IPS DF 6.9 (cell line): ENCODE data around the gene TMEM208.

Source experiments
- DNase-seq: peaks from one replicate; pipeline ENCODE4 v3.0.0-alpha.2; 2013; ENCODE audit warnings: low read depth, low spot score
- H3K27ac ChIP-seq: one replicate; pipeline ENCODE4 v1.5.1; 2013; ENCODE audit warnings: low read length, control low read depth
- H3K27me3 ChIP-seq: 2 replicates; pipeline ENCODE4 v1.6.1; 2013; ENCODE audit warnings: mild to moderate bottlenecking, low read length; ENCODE audit not compliant: control insufficient read depth, insufficient read depth
- H3K36me3 ChIP-seq: 2 replicates; pipeline ENCODE4 v1.6.1; 2013; ENCODE audit warnings: low read length; ENCODE audit not compliant: control insufficient read depth, insufficient read depth
- H3K4me1 ChIP-seq: 2 replicates; pipeline ENCODE4 v1.6.1; 2013; ENCODE audit warnings: low read length; ENCODE audit not compliant: control insufficient read depth, insufficient read depth
- H3K4me3 ChIP-seq: 2 replicates; pipeline ENCODE4 v1.5.1; 2013; ENCODE audit warnings: mild to moderate bottlenecking, low read length
- H3K9me3 ChIP-seq: 2 replicates; pipeline ENCODE4 v1.6.1; 2013; ENCODE audit warnings: low read length, inconsistent platforms; ENCODE audit not compliant: control insufficient read depth, insufficient read depth
- WGBS: extraction: QIAGEN DNeasy Blood & Tissue Kit; methylation state at CpG from one replicate; pipeline ENCODE4 v1.1.7; 2013; ENCODE audit warnings: mixed read lengths, missing lambda C conversion rate; ENCODE audit not compliant: insufficient read length, insufficient coverage; 5-methylcytosine and 5-hydroxymethylcytosine counted together

The TMEM208 gene

DNA sequence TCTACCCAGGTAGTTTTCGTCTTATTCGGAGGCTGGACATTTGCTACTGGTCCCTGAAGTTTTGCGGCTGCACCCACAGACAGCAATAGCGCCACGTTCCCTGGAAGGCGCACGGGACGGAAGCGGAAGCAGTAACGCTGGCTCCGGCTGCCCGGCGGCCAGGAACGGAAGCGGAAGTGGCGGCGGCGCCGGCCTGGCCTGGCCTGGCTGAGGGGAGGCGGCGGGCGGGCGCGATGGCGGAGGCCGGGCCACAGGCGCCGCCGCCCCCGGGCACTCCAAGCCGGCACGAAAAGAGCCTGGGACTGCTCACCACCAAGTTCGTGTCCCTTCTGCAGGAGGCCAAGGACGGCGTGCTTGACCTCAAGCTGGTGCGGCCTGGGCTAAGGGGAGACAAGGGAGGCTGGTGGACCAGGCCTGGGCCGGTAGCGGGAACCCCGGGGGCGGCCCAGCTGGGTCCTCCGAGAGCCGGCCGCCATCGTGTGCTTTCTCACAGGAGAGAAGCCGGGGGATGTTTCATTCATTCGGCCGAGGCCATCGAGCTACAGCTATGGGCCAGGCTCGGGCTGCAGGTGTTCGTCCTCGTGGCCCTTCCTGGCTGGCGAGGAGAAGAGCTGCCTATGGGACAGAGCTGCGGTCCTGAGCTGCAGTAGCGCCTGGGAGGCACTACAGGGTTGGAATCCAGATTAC is 34.8 kb upstream of the TMEM208 start, which contains the start of gene E2F4:
Gene E2F4 (plus strand): TSS at position 161 of the 687 bp plus-strand sequence. CDS start 73 bp downstream, at position 234.
- Histone ChIP-seq H3K36me3 (peaks cover 22% of the 10 kb centered on the region), H3K27me3 (no peaks in the 10 kb centered on the region), H3K4me1 (peaks cover 2% of the 10 kb centered on the region; the same call in 1 of the 2 replicates), H3K9me3 (no peaks in the 10 kb centered on the region), H3K27ac (no peak within 1 kb of the TSS), H3K4me3 (peak within 1 kb of the TSS; percentile 85)
- no peak for DNase-seq
- WGBS: no CpG with 5 or more reads among the region's 54 CpGs

DNA sequence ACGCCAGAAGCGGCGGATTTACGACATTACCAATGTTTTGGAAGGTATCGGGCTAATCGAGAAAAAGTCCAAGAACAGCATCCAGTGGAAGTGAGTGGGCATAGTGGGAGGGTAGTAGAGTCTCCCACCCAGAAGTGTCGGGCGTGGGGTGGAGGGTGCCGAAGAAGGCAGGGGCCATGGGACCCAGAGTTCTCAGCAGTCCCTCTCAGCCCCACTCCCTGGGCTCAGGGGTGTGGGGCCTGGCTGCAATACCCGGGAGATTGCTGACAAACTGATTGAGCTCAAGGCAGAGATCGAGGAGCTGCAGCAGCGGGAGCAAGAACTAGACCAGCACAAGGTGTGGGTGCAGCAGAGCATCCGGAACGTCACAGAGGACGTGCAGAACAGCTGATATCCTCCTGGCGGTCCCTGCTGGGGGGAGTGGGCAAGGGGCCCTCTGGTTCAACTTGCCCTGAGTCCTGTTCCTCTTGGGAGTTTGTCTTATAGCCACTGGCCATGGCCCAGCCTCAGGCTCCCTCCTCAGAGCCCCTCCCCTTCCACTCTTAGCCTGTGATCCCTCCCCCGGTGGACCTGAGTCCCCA is 34.1 kb upstream of the TMEM208 start:
- no CpG with 5 or more reads among the region's 17 CpGs for WGBS
- Histone ChIP-seq H3K36me3 (peaks cover 22% of the 10 kb centered on the region), H3K9me3 (no peaks in the 10 kb centered on the region), H3K4me1 (peaks cover 2% of the 10 kb centered on the region; the same call in 1 of the 2 replicates), H3K27me3 (no peaks in the 10 kb centered on the region), H3K4me3 (peak overlapping the region; percentile 85), H3K27ac (no peak overlapping the region)
- no peak for DNase-seq

DNA sequence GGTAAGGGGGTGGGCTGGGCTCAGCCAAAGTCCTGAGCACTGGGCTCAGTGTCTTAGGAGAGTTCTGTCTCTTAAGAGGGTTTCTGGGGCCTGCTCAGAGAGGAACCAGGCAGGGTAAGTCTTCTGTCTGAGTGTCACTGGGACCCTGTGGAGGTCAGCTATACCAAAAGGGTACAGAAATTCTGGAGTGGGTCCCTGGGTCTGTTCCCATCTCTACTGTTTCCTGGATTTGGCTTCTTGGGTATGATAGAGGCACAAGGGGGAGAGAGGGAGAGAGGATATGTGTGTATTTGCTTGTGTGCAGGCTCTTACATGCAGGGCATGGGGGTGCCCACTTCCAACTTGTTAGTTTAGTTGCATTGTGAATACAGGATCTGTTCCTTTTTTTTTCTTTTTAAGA is 33.4 kb upstream of the TMEM208 start:
- no peak for DNase-seq
- H3K27me3 ChIP-seq: no peaks in the 10 kb centered on the region
- peaks cover 4% of the 10 kb centered on the region for H3K4me1 ChIP-seq
- H3K27ac ChIP-seq: no peak overlapping the region
- no peak overlapping the region for H3K4me3 ChIP-seq
- H3K36me3 ChIP-seq: peaks cover 27% of the 10 kb centered on the region
- H3K9me3 ChIP-seq: no peaks in the 10 kb centered on the region

DNA sequence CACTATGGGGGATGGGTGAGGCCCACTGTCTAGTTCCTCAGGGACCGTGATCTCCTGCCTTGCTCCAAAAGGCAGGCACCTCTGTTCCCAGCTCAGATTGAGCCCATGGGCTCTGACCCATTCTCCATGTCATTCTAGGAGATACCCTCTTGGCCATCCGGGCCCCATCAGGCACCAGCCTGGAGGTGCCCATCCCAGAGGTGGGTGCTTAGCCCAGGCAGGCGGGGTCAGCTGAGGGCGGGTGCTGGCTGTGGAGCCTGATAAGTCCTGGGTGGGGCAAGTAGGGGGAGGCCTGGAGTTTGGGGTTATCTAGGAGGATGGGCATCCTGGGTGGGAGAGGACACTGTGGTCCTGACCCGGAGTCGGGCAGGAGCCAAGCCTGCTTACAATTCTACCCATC is 32.7 kb upstream of the TMEM208 start:
- Histone ChIP-seq H3K27ac (no peak overlapping the region), H3K36me3 (peaks cover 27% of the 10 kb centered on the region)

DNA sequence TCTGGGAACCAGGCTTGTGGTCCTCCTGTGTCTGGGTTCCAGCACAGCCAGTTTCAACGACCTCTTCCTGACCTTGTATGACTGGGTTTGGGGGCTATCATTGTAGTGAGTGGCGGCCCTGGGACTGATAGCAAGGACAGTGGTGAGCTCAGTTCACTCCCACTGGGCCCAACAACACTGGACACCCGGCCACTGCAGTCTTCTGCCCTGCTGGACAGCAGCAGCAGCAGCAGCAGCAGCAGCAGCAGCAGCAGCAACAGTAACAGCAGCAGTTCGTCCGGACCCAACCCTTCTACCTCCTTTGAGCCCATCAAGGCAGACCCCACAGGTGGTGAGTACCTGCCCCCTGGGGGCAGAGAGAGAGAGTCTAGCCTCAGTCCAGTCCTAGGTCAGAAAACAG is 31.3 kb upstream of the TMEM208 start:
- WGBS: no CpG with 5 or more reads among the region's 5 CpGs
- Histone ChIP-seq H3K4me1 (peaks cover 5% of the 10 kb centered on the region), H3K4me3 (no peak overlapping the region), H3K9me3 (no peaks in the 10 kb centered on the region), H3K36me3 (peaks cover 27% of the 10 kb centered on the region), H3K27ac (no peak overlapping the region), H3K27me3 (no peaks in the 10 kb centered on the region)
- no peak for DNase-seq

More for the DNA sequence above, 32.7 kb upstream of the TMEM208 start:
- Histone ChIP-seq H3K4me3 (no peak overlapping the region), H3K27me3 (no peaks in the 10 kb centered on the region), H3K9me3 (no peaks in the 10 kb centered on the region), H3K4me1 (peaks cover 4% of the 10 kb centered on the region)
- no peak for DNase-seq
- WGBS: no CpG with 5 or more reads among the region's 6 CpGs

DNA sequence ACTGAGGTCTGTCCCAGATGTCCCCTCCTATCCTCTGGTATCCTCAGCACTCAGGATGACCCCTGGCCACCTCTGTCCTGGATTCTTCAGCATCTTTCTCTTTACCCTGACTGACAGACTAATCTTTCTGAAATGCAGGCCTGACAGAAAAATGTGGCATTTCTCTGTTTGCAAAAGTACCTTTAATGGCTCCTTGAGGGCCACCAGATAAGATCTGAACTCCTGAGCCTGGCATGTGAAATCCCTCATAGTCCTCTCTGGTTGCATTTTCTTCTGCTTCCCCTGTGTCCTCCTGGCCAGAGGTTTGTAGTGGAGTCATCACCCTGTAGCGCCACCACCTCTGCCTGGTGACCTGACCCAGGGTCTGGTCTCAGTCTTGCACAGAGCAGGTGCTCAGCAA is 30.0 kb upstream of the TMEM208 start:
- Histone ChIP-seq H3K4me1 (peaks cover 5% of the 10 kb centered on the region), H3K4me3 (no peak overlapping the region), H3K36me3 (peaks cover 27% of the 10 kb centered on the region), H3K27me3 (no peaks in the 10 kb centered on the region), H3K9me3 (no peaks in the 10 kb centered on the region), H3K27ac (no peak overlapping the region)
- DNase-seq: no peak
- no CpG with 5 or more reads among the region's 1 CpG for WGBS

DNA sequence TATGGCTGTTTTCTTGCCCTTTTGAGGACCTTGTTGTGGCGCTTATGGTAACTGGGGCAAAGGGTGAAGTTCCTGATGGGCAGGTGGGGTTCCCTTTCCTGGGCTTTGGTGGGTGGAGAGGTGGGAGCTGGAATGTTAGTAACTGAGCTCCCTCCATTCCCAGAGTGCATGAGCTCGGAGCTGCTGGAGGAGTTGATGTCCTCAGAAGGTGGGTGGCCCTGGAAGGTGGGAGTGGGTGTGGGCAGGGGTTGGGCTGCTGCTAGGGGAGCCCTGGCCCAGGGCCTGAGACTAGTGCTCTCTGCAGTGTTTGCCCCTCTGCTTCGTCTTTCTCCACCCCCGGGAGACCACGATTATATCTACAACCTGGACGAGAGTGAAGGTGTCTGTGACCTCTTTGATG is 29.2 kb upstream of the TMEM208 start:
- Histone ChIP-seq H3K27ac (no peak overlapping the region), H3K4me1 (peaks cover 5% of the 10 kb centered on the region), H3K36me3 (peaks cover 29% of the 10 kb centered on the region), H3K27me3 (no peaks in the 10 kb centered on the region), H3K4me3 (no peak overlapping the region), H3K9me3 (no peaks in the 10 kb centered on the region)
- no CpG with 5 or more reads among the region's 6 CpGs for WGBS
- DNase-seq: no peak

DNA sequence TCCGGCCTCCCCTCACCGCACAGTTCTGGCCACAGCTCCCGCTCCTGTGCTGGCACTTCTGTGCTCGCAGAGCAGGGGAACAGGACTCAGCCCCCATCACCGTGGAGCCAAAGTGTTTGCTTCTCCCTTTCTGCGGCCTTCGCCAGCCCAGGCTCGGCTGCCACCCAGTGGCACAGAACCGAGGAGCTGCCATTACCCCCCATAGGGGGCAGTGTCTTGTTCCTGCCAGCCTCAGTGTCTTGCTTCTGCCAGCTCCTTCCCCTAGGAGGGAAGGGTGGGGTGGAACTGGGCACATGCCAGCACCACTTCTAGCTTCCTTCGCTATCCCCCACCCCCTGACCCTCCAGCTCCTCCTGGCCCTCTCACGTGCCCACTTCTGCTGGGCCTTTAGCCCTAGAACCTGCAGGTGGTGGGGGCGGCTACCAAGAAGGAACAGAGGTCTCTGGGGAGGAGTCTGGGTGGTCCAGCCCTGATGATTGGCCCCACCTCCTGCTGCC is 28.6 kb upstream of the TMEM208 start:
- no peak for DNase-seq
- no peaks in the 10 kb centered on the region for H3K27me3 ChIP-seq
- no peak overlapping the region for H3K4me3 ChIP-seq
- H3K36me3 ChIP-seq: peaks cover 31% of the 10 kb centered on the region
- H3K27ac ChIP-seq: no peak overlapping the region
- H3K9me3 ChIP-seq: no peaks in the 10 kb centered on the region
- WGBS: no CpG with 5 or more reads among the region's 12 CpGs
- H3K4me1 ChIP-seq: peaks cover 3% of the 10 kb centered on the region

DNA sequence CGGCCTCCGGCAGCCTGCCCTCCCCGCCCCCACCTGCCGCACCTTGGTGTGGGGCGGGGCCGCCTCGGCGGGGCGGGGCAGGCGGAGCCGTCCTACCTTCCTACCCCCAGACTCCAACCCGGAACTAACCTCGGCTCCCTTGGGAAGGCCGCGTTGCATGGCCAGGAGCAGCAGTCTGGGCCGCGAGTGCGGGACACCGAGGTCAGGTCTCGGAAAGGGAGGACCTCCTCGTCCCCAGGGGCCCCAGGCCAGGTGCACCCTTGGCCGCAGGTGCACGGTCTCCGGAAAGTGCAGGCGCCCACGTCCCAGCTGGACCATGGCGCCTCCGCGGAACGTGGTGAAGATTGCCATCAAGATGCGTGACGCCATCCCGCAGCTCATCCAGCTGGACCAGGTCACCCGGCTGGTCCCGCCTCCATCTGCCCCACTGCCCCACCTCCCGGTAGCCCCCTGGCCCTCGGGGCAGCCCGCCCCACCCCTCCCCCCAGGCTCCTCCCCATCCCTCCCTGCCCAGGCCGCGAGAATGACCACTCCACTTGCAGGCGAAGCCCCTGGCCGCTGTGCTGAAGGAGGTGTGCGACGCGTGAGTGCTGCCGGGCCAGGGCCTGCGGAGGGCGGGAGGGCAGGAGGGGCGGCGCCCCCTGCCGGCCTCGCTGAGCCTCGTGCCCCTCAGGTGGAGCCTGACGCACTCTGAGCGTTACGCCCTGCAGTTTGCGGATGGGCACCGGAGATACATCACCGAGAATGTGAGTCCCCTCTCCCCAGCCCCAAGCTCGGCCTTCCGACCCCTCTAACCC is 27.7 kb upstream of the TMEM208 start, which contains the start of gene ELMO3:
Gene ELMO3 (plus strand): TSS at position 121 of the 797 bp plus-strand sequence. CDS start 196 bp downstream, at position 317.
- Histone ChIP-seq H3K4me3 (peak within 1 kb of the TSS; percentile 34; the same call in 1 of the 2 replicates), H3K4me1 (peaks cover 3% of the 10 kb centered on the region; the same call in 1 of the 2 replicates), H3K27me3 (no peaks in the 10 kb centered on the region), H3K9me3 (no peaks in the 10 kb centered on the region), H3K36me3 (peaks cover 34% of the 10 kb centered on the region), H3K27ac (no peak within 1 kb of the TSS)
- DNase-seq: no peak
- WGBS: no CpG with 5 or more reads among the region's 61 CpGs

DNA sequence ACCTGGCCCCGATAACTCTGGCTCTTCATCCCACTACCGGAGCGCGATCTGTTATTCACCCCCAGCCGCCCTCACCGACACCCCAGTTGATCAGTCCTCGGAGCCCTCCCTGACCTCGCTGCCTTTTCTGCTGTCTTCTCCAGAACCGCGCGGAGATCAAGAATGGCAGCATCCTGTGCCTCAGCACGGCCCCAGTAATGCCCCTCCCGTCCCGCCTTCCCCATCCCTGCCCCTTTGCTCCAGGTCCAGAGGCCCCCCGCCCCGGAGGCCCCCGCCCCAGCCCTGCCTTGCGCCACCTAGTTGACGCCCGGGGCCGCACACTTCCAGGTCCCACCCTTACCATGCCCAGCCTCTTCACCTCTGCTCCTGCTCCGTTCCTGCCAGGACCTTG is 27.1 kb upstream of the TMEM208 start:
- Histone ChIP-seq H3K9me3 (no peaks in the 10 kb centered on the region), H3K27ac (no peak overlapping the region), H3K27me3 (no peaks in the 10 kb centered on the region), H3K4me3 (peak overlapping the region; percentile 34; the same call in 1 of the 2 replicates), H3K36me3 (peaks cover 30% of the 10 kb centered on the region), H3K4me1 (peaks cover 3% of the 10 kb centered on the region; the same call in 1 of the 2 replicates)
- DNase-seq: no peak
- no CpG with 5 or more reads among the region's 22 CpGs for WGBS
